Activated CD4-positive, CD25-positive, alpha-beta regulatory T cell treated with anti-CD3 and anti-CD28 coated beads, Interleukin-2, amount 50 U/mL, for 72 hours (primary cell): ENCODE data around the gene CIB4.

Source experiments
- DNase-seq: peaks from one replicate; pipeline ENCODE4 v3.0.0; 2021

Gene CIB4

GRCh38 chr2:26537826-26538475, 103.2 kb downstream of the CIB4 start:
- no peak for DNase-seq

DNA sequence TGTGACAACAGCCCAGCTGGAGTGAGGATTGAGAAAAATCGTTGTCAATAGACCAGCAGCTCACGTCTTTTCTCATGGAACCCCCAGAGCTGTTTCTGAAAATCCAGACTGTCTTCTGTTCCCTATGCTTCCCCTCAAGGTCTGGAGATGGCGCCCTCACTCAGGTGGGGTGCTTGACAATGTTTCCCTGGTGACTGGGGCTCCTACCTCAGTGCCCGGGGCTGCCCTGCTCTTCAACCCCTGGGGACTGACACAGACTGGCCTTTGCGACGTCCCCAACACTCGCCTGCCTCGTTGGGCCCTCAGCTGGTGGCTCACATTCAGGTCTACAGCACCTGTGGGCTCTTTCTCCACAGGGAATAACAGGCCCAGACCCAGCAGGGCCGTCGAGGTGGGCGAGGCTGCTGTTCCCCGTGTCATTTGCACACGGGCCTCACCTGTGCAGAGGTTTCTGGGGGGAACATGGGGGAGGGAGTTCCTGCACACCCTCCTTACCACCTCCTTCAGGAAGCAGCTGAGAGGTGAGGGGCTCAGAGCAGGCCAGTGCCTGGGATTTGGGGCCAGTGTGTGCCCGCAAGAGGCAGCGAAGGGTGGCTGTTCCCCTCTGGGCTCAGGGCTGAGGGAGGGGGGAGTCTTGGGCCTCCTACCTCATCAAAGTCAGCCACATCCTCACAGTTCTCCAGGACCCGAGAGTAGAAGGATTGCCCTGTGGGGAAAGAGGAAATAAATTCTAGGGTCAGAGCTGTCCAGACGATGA, 103.9 kb downstream of the CIB4 start:
- DNase-seq: no peak

DNA sequence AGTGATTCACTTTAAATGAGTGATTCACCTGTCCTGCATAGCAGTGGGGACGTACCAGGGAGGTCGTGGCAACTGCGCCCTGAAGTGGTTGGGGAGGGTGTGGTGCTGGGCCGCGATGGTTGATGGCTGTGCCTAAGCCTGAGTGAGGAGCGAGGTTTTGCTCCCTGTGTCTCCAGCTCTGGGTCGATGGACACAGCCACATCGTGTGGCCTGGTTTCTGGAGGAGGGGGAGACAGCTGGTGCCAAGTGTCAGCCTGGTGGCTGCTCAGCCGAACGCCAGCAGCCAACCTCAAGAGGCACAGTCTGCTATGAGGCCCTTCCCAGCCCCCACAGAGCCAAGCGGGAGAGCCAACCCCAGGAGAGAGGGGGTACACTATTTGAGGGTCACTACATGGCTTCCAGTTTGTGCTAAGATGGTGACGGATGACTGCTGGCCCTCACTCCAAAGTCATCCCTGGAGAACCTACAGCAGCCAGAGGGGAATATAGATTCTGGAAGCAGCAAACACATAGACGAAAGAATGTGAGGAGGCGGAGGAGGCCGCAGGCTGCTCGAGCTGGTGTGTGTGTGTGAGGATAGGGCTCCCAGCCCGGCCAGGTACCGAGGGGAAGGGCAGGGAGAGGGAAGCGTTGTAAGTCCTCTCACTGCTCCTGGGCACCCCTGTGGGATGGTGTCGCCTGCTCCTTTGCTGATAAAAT, 104.6 kb downstream of the CIB4 start:
- no peak for DNase-seq

DNA sequence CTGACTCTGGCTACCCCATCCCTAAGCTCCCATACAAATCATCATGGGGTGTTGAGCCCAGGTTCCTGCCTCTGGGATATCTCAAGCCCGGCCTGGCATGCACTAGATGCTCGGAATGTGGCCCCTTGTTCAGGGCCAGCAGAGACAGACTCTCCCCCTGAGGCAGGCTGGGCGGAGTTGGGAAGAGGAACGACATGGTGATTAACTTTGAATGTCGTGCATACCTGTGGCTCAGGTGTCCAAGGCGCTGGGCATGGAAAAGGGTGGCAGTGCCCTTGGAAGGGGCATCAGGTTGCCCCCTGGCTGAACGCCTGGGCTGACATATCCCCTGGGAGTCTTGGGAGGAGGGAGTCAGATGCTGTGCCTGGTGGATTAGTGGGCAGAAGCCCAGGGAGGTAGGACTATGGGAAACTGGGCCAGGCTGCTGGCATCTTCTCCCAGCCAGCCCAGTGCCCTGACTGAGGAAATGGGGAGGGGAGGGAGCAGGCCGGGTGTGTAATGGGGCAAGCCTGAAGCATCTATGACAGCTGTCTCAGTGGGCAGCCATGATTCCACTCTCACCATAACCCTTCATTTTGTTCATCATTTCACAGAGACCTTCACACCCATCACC, 105.4 kb downstream of the CIB4 start:
- DNase-seq: no peak

DNA sequence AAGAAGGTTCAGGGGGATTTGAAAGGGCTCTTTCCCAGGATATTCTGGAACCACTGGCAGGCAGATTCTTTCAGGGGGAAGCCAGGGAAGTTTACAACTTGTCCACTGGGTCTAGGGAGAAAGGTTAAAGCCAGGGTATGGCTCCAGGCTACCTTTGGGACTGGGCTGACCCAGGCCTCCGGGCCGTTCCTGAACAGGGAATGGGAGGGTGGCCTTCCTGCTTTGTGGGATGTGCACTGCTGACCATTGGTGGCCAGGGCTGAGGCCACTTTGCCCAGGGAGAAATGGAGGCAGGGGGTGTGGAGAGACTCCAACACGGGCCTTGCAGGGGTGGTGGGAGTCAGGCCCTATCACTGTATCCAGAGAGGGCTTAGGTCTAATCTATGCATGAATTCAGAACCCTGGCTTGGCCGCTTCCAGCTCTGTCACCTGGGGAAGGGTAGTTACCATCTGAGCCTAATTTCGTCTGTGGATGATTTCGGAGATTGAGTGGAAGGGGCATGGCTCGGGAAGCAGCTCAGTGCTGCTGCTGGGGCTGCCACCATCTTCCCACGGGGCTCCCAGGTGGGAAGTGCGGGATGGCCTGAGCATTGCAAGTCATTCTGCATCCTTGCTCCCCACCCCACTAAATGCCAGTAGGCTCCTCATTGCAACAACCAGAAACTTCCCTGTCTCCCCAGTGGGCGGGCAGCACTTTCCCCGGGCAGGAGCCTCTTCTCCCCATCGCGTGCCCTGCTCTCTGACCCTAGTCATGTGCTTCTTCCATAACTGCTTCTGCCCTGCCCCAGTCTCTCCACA, 106.1 kb downstream of the CIB4 start:
- DNase-seq: no peak

GRCh38 chr2:26534098-26534864, 106.9 kb downstream of the CIB4 start:
- DNase-seq: no peak

DNA sequence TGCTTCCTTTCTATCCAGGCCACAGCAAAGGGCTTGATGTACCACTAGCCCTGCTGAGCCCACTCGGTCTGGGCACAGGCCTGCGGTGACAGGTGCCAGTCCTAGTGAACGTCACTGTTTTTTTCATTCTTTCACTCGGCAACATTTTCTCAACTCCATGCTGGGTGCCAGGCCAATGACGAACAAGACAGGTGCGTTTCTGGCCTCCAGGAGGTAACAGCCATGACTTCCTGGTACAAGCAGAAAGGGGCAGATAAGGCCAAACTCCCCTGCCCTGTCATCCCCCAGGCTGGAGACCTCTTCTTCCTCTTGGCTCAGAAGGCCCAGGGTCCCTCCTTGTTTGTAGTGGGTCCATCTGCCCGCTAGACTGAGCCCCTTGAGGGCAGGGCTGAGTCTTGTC, 107.5 kb downstream of the CIB4 start:
- no peak for DNase-seq

DNA sequence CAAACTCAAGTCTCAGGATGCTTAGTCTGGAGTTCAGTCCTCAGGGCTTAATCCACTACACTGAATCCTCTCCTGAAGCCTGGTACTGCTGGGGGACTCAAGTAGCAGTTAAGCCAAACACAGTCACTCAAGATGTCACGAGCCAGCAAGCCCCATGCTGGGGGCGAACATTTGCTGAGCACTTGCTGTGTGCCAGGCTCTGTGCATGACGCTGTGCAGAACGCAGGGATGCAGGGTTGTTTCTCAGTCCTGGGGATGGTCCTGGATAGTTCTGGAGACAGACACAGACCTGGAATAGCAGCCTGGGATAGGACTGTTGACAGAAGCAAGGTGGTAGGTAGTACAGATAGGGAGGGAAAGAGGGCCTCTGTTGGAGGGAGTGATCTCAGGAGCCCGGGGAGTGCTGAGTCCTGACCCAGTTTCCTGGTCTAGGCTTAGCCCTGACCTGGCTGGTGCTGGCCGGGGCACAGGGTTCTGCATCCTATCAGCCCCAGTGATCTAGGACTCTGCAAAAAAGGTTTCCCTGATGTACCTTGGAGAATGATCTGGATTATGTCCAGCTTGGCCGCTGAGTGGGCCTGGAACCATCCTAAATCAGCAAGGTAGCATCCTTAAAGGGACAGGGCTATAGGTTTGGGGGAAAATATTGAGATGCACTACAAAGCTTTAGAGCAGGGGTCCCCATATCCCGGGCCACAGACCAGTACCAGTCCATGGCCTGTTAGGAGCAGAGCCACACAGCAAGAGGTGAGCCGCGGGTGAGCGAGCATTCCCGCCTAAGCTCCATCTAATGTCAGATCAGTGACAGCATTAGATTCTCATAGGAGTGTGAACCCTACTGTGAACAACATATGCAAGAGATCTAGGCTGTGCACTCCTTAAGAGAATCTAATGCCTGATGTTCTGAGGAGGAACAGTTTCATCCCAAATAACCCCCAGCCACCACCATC, 108.6 kb downstream of the CIB4 start:
- DNase-seq: no peak
